ENCODE results near the gene CNTNAP2.

- TF ChIP-seq CTCF (IDR thresholded peaks at IDR 0.05) (no peak), POLR2A (IDR thresholded peaks at IDR 0.05) (no peak)
Observed at GRCh38 chr7:146700015-146700560, 583.5 kb downstream of the CNTNAP2 start.
